Lung (tissue), 12 donors: Measurements from ENCODE around the gene MARK3. TPM values are rescaled to one million over a fixed set of nuclear protein-coding genes. Genes with fewer than 3 reads are reported as not detected.

Source experiments
- ATAC-seq: fragments of 200-7000 bp; cut with Tn5 transposase; one replicate; pipeline ENCODE4 v1.9.1; 2020; ENCODE audit warnings: moderate number of reproducible peaks; ENCODE audit not compliant: insufficient read depth, low FRiP score
- DNase-seq, 3 donors: peaks; one replicate each; pipeline ENCODE4 v3.0.0-alpha.2; 2013 to 2017
- H3K27ac ChIP-seq, 2 donors: one replicate each; pipeline ENCODE4 v1.5.1; 2013; ENCODE audit warnings: mild to moderate bottlenecking in 2 of 2, moderate library complexity in 2 of 2, control low read depth in 1 of 2, inconsistent platforms in 1 of 2, low read depth in 1 of 2, low read length in 1 of 2
- H3K27me3 ChIP-seq, 3 donors: one replicate each; pipeline ENCODE4 v1.5.1; 2013; ENCODE audit warnings: low read length in 2 of 3; ENCODE audit not compliant: control insufficient read depth in 3 of 3, insufficient read depth in 3 of 3
- H3K36me3 ChIP-seq, 4 donors: one replicate each; pipeline ENCODE4 v1.5.1; 2013; ENCODE audit warnings: low read length in 4 of 4, mild to moderate bottlenecking in 1 of 4, moderate library complexity in 1 of 4; ENCODE audit not compliant: control insufficient read depth in 4 of 4, insufficient read depth in 4 of 4
- H3K4me1 ChIP-seq, 5 donors: one replicate each; pipeline ENCODE4 v1.5.1; 2013; ENCODE audit warnings: low read length in 5 of 5, mild to moderate bottlenecking in 2 of 5, moderate library complexity in 1 of 5; ENCODE audit not compliant: control insufficient read depth in 5 of 5, insufficient read depth in 5 of 5
- H3K4me3 ChIP-seq: one replicate; pipeline ENCODE4 v1.5.1; 2013; ENCODE audit warnings: mild to moderate bottlenecking, control low read depth, moderate library complexity
- H3K9ac ChIP-seq, 2 donors: one replicate each; pipeline ENCODE4 v1.5.1; 2013; ENCODE audit warnings: low read length in 2 of 2, control low read depth in 1 of 2; ENCODE audit not compliant: insufficient read depth in 1 of 2
- H3K9me3 ChIP-seq, 4 donors: one replicate each; pipeline ENCODE4 v1.5.1; 2013; ENCODE audit warnings: low read length in 3 of 4, mild to moderate bottlenecking in 1 of 4, moderate library complexity in 1 of 4; ENCODE audit not compliant: control insufficient read depth in 4 of 4, insufficient read depth in 3 of 4
- CTCF ChIP-seq: IDR thresholded peaks from 2 replicates; pipeline ENCODE4 v1.5.1; 2012; ENCODE audit warnings: mild to moderate bottlenecking; ENCODE audit errors: control extremely low read depth, extremely low read depth
- WGBS, 2 donors: extraction: QIAGEN DNeasy Blood & Tissue Kit; methylation state at CpG; one replicate each; pipeline ENCODE4 v1.1.7; 2013; 5-methylcytosine and 5-hydroxymethylcytosine counted together
- polyA plus RNA-seq, 2 donors: library from polyadenylated mRNA; stranded (reverse); fragments of 200-250 nt; gene quantifications; one replicate each; pipeline ENCODE4 v1.2.1, GENCODE V29; 2013
- total RNA-seq, 2 donors: library from RNA; depleted of rRNA in 1 of 2; stranded (reverse); fragments of >200 nt in 1 of 2; gene quantifications; one replicate each; pipeline ENCODE4 v1.2.1, GENCODE V29; 2014 to 2021
- donor health status: control.
- donor health status: control.
- donor health status: Bipolar disorder and iron deficiency.
- donor health status: healthy.
- donor health status: DM: yes; HTN: yes; CAD: no.

Gene MARK3
- total and polyA plus RNA-seq, 4 donors: 56.2 to 177 (median 101) TPM

GRCh38 chr14:103492156-103492925, 107.1 kb downstream of the MARK3 start:
- H3K27ac ChIP-seq: peak overlapping the region in 1 of 2 donors; percentile 26
- WGBS, 2 donors: 47 to 64% methylated on average over 6 of the region's 6 CpGs
- H3K4me1 ChIP-seq: no peaks in the 10 kb centered on the region
- H3K9ac ChIP-seq: no peak overlapping the region
- DNase-seq (no peak), ATAC-seq (no peak)
- no peak for TF ChIP-seq CTCF
- peaks cover 0 to 1% (median 0%) of the 10 kb centered on the region in 4 donors for H3K9me3 ChIP-seq
- H3K36me3 ChIP-seq: peaks cover 20 to 44% (median 39%) of the 10 kb centered on the region in 4 donors
- no peaks in the 10 kb centered on the region for H3K27me3 ChIP-seq
- H3K4me3 ChIP-seq: no peak overlapping the region

- WGBS, 2 donors: 67 to 80% methylated on average over 2 of the region's 2 CpGs
- Histone ChIP-seq H3K4me3 (no peak overlapping the region), H3K27me3 (no peaks in the 10 kb centered on the region), H3K4me1 (peaks cover 0 to 4% (median 0%) of the 10 kb centered on the region in 5 donors), H3K27ac (no peak overlapping the region), H3K9ac (no peak overlapping the region), H3K9me3 (peaks cover 0 to under 1% (median 0%) of the 10 kb centered on the region in 4 donors), H3K36me3 (peaks cover 20 to 40% (median 24%) of the 10 kb centered on the region in 4 donors)
- DNase-seq: no peak
- no peak for ATAC-seq
- no peak for TF ChIP-seq CTCF
Measured at GRCh38 chr14:103495854-103496253, 110.6 kb downstream of the MARK3 start.

- peaks cover 20 to 42% (median 26%) of the 10 kb centered on the region in 4 donors for H3K36me3 ChIP-seq
- no peak for ATAC-seq
Measured at GRCh38 chr14:103496776-103497175, 111.6 kb downstream of the MARK3 start.

More at GRCh38 chr14:103496776-103497175, 111.6 kb downstream of the MARK3 start:
- Histone ChIP-seq H3K27me3 (no peaks in the 10 kb centered on the region), H3K9ac (no peak overlapping the region), H3K9me3 (no peaks in the 10 kb centered on the region), H3K4me3 (no peak overlapping the region), H3K4me1 (peaks cover 0 to 4% (median 0%) of the 10 kb centered on the region in 5 donors), H3K27ac (no peak overlapping the region)
- 30 to 38% methylated on average over 1 of the region's 1 CpG for WGBS, 2 donors
- no peak for TF ChIP-seq CTCF
- no peak for DNase-seq
